WI38 (cell line): ENCODE measurements around the gene TMEM88.

Experiments
- H3K4me3 ChIP-seq: 2 replicates; pipeline ENCODE4 v1.5.1; 2011; ENCODE audit warnings: low read depth, mild to moderate bottlenecking, control low read depth, low read length
- CTCF ChIP-seq: IDR thresholded peaks from 2 replicates; pipeline ENCODE4 v1.5.1; 2012; ENCODE audit warnings: low read depth, mild to moderate bottlenecking, control low read depth, low read length

The TMEM88 gene

GRCh38 chr17:7893187-7893880 is 38.5 kb downstream of the TMEM88 start:
- no peak for TF ChIP-seq CTCF
- no peak overlapping the region for H3K4me3 ChIP-seq

GRCh38 chr17:7894226-7894625 is 39.4 kb downstream of the TMEM88 start:
- TF ChIP-seq CTCF, result no peak
- H3K4me3 ChIP-seq, result no peak overlapping the region

GRCh38 chr17:7894866-7895265 is 40.0 kb downstream of the TMEM88 start:
- no peak for TF ChIP-seq CTCF
- H3K4me3 ChIP-seq, result no peak overlapping the region

- no peak for TF ChIP-seq CTCF
- H3K4me3 ChIP-seq, result no peak overlapping the region
Observed at GRCh38 chr17:7897090-7897489, 42.2 kb downstream of the TMEM88 start.

GRCh38 chr17:7897773-7898172 is 42.9 kb downstream of the TMEM88 start:
- H3K4me3 ChIP-seq, result no peak overlapping the region

GRCh38 chr17:7903154-7904103 is 48.6 kb downstream of the TMEM88 start:
- TF ChIP-seq CTCF, result no peak

More at GRCh38 chr17:7897773-7898172, 42.9 kb downstream of the TMEM88 start:
- peak; percentile 51 for TF ChIP-seq CTCF

More at GRCh38 chr17:7903154-7904103, 48.6 kb downstream of the TMEM88 start:
- H3K4me3 ChIP-seq, result no peak overlapping the region
